ENCODE data around the gene ILKAP.

The ILKAP gene

GRCh38 chr2:238158509-238159070, 44.9 kb downstream of the ILKAP start, which contains the start of gene ERFE:
TSS of gene ERFE (plus strand) at chr2:238158970. CDS start at chr2:238159008, 38 bp downstream.
- no peak for DNase-seq (ENCODE audit: low read depth)
- in situ Hi-C loops (cut with HindIII; ENCODE audit: low sequenced_read_pairs): no loop called here
- peak within 1 kb of the TSS; percentile 20 for H3K4me3 ChIP-seq (ENCODE audit: low read depth, low read length)
- TF ChIP-seq CTCF (IDR thresholded peaks at IDR 0.05; ENCODE audit: low read depth, low read length, missing control alignments): peak; percentile 30

GRCh38 chr2:238158018-238158508, 45.4 kb downstream of the ILKAP start:
- H3K4me3 ChIP-seq (ENCODE audit: low read depth, low read length): no peak overlapping the region
- no peak for TF ChIP-seq CTCF (IDR thresholded peaks at IDR 0.05; ENCODE audit: low read depth, low read length, missing control alignments)
- in situ Hi-C loops (cut with HindIII; ENCODE audit: low sequenced_read_pairs): no loop called here
- no peak for DNase-seq (ENCODE audit: low read depth)

GRCh38 chr2:238157506-238158017, 45.9 kb downstream of the ILKAP start:
- TF ChIP-seq CTCF (IDR thresholded peaks at IDR 0.05; ENCODE audit: low read depth, low read length, missing control alignments): no peak
- no peak for DNase-seq (ENCODE audit: low read depth)
- in situ Hi-C loops (cut with HindIII; ENCODE audit: low sequenced_read_pairs): no loop called here
- no peak overlapping the region for H3K4me3 ChIP-seq (ENCODE audit: low read depth, low read length)

GRCh38 chr2:238155761-238156694, 47.5 kb downstream of the ILKAP start:
- in situ Hi-C loops (cut with HindIII; ENCODE audit: low sequenced_read_pairs): no loop called here
- H3K4me3 ChIP-seq (ENCODE audit: low read depth, low read length): no peak overlapping the region
- TF ChIP-seq CTCF (IDR thresholded peaks at IDR 0.05; ENCODE audit: low read depth, low read length, missing control alignments): no peak
- DNase-seq (ENCODE audit: low read depth): no peak

GRCh38 chr2:238155051-238155760, 48.3 kb downstream of the ILKAP start:
- H3K4me3 ChIP-seq (ENCODE audit: low read depth, low read length): no peak overlapping the region
- no peak for TF ChIP-seq CTCF (IDR thresholded peaks at IDR 0.05; ENCODE audit: low read depth, low read length, missing control alignments)
- no peak for DNase-seq (ENCODE audit: low read depth)
- in situ Hi-C loops (cut with HindIII; ENCODE audit: low sequenced_read_pairs): no loop called here

- in situ Hi-C loops (cut with HindIII; ENCODE audit: low sequenced_read_pairs): no loop called here
- no peak overlapping the region for H3K4me3 ChIP-seq (ENCODE audit: low read depth, low read length)
- no peak for TF ChIP-seq CTCF (IDR thresholded peaks at IDR 0.05; ENCODE audit: low read depth, low read length, missing control alignments)
- no peak for DNase-seq (ENCODE audit: low read depth)
Measured at GRCh38 chr2:238154570-238154969, 48.9 kb downstream of the ILKAP start.
